MM.1S (cell line): Measurements from ENCODE around the gene ACYP2.
"Not testable (repeated sequence)": the region's sequence is repeated elsewhere in the genome, so short reads cannot be mapped to it uniquely, and the experiment has no call there.

Experiments
- EZH2 ChIP-seq: fragments of 300-600 bp; sonication (generic); optimal IDR thresholded peaks from 2 replicates; pipeline ENCODE3; 2017; ENCODE audit warnings: low read depth, mild to moderate bottlenecking, antibody characterized with exemption, low read length, mixed read lengths
- EZH2phosphoT487 ChIP-seq: fragments of 300-600 bp; sonication (generic); IDR thresholded peaks from 2 replicates; pipeline ENCODE4 v1.6.1; 2018; ENCODE audit warnings: antibody characterized with exemption, low read length
- TF ChIP-seq, protein P1 (sequence below): fragments of 300-600 bp; sonication (generic); IDR thresholded peaks from 2 replicates; pipeline ENCODE4 v1.5.1; 2016; ENCODE audit warnings: antibody characterized with exemption, low read length, mixed read lengths

- TF ChIP-seq EZH2, EZH2phosphoT487: not testable (repeated sequence)
- TF ChIP-seq, protein P1, sequence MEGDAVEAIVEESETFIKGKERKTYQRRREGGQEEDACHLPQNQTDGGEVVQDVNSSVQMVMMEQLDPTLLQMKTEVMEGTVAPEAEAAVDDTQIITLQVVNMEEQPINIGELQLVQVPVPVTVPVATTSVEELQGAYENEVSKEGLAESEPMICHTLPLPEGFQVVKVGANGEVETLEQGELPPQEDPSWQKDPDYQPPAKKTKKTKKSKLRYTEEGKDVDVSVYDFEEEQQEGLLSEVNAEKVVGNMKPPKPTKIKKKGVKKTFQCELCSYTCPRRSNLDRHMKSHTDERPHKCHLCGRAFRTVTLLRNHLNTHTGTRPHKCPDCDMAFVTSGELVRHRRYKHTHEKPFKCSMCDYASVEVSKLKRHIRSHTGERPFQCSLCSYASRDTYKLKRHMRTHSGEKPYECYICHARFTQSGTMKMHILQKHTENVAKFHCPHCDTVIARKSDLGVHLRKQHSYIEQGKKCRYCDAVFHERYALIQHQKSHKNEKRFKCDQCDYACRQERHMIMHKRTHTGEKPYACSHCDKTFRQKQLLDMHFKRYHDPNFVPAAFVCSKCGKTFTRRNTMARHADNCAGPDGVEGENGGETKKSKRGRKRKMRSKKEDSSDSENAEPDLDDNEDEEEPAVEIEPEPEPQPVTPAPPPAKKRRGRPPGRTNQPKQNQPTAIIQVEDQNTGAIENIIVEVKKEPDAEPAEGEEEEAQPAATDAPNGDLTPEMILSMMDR: not testable (repeated sequence)
Observed at GRCh38 chr2:54116598-54116997, 1.2 kb downstream of the ACYP2 start.
